ENCODE data around the gene NEK10. TPM values are rescaled to one million over a fixed set of nuclear protein-coding genes. Genes with fewer than 3 reads are reported as not detected.

Gene NEK10
- polyA plus RNA-seq, 2 of the 4 experiments (the other 2 are of a cell fraction) = 1.7 to 2.9 TPM

DNA sequence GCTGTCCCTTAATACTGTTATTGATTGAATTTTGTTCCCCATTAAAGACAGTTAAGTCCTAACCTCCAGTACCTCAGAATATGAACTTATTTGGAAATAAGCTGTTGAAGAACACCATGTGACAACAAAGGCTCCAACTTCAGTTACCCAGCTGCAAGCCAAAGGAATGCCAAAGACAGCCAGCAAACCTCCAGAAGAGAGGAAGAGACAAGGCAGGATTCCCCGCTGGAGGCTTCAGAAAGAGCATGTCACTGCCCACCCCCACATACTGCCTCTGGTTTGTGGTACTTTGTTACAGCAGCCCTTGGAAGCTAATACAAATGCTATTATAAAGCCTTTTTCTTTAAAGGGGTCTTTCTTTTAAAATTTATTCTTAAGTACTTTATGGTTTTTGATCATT lies 18.4 kb upstream of the NEK10 start:
- ChIA-PET POLR2A (no interaction called here), CTCF (no interaction called here)
- H3K4me3 ChIP-seq = no peak overlapping the region
- FAIRE-seq (no peak), ATAC-seq (no peak), DNase-seq (ENCODE audit: low read depth in 1 of 2, low spot score in 1 of 2) (no peak)
- no peak overlapping the region for H3K4me2 ChIP-seq
- H3K27ac ChIP-seq = no peak overlapping the region
- H3K4me1 ChIP-seq = peaks cover 12% of the 10 kb centered on the region
- no peak for TF ChIP-seq EHMT2 (IDR thresholded peaks at IDR 0.05; ENCODE audit: low read depth)
- no peak for TF ChIP-seq NFE2L2 (conservative IDR thresholded peaks at IDR 0.05; ENCODE audit: low read length)
- no peak for TF ChIP-seq FOXS1 (CRISPR knock-in tag; IDR thresholded peaks at IDR 0.05)
- TF ChIP-seq, protein P1, sequence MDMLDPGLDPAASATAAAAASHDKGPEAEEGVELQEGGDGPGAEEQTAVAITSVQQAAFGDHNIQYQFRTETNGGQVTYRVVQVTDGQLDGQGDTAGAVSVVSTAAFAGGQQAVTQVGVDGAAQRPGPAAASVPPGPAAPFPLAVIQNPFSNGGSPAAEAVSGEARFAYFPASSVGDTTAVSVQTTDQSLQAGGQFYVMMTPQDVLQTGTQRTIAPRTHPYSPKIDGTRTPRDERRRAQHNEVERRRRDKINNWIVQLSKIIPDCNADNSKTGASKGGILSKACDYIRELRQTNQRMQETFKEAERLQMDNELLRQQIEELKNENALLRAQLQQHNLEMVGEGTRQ (IDR thresholded peaks at IDR 0.05) = no peak
- TF ChIP-seq, protein P2, sequence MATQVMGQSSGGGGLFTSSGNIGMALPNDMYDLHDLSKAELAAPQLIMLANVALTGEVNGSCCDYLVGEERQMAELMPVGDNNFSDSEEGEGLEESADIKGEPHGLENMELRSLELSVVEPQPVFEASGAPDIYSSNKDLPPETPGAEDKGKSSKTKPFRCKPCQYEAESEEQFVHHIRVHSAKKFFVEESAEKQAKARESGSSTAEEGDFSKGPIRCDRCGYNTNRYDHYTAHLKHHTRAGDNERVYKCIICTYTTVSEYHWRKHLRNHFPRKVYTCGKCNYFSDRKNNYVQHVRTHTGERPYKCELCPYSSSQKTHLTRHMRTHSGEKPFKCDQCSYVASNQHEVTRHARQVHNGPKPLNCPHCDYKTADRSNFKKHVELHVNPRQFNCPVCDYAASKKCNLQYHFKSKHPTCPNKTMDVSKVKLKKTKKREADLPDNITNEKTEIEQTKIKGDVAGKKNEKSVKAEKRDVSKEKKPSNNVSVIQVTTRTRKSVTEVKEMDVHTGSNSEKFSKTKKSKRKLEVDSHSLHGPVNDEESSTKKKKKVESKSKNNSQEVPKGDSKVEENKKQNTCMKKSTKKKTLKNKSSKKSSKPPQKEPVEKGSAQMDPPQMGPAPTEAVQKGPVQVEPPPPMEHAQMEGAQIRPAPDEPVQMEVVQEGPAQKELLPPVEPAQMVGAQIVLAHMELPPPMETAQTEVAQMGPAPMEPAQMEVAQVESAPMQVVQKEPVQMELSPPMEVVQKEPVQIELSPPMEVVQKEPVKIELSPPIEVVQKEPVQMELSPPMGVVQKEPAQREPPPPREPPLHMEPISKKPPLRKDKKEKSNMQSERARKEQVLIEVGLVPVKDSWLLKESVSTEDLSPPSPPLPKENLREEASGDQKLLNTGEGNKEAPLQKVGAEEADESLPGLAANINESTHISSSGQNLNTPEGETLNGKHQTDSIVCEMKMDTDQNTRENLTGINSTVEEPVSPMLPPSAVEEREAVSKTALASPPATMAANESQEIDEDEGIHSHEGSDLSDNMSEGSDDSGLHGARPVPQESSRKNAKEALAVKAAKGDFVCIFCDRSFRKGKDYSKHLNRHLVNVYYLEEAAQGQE (IDR thresholded peaks at IDR 0.05) = no peak
- TF ChIP-seq CBX8 (IDR thresholded peaks at IDR 0.05) = no peak
- TF ChIP-seq FOSB (CRISPR knock-in tag; IDR thresholded peaks at IDR 0.05) = no peak
- TF ChIP-seq, protein P3, sequence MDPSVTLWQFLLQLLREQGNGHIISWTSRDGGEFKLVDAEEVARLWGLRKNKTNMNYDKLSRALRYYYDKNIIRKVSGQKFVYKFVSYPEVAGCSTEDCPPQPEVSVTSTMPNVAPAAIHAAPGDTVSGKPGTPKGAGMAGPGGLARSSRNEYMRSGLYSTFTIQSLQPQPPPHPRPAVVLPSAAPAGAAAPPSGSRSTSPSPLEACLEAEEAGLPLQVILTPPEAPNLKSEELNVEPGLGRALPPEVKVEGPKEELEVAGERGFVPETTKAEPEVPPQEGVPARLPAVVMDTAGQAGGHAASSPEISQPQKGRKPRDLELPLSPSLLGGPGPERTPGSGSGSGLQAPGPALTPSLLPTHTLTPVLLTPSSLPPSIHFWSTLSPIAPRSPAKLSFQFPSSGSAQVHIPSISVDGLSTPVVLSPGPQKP (IDR thresholded peaks at IDR 0.05; ENCODE audit: low read depth, low read length) = no peak
- no peak for TF ChIP-seq SREBF2 (IDR thresholded peaks at IDR 0.05)
- 88% methylated on average over 1 of the region's 1 CpG for WGBS (ENCODE audit: missing lambda C conversion rate)
- no peaks in the 10 kb centered on the region for H3K9me3 ChIP-seq

DNA sequence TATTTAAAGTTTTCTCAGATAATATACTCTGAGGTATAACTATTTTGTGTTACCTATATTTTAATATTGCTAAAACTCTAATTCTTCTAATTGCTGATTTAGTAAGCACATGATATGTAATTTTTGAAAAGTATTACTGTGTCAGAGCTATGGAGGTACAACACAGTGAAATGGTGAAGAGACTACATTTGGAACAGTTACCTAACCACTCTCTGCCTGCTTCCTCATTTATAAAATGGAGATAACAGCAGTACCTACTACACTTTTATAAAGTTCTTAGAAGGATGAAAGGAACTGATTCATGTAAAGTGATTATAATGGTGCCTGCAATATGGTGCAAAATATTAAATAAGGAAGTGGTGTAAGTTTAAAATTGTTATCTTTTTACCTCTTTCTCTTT lies 16.3 kb upstream of the NEK10 start:
- H3K4me1 ChIP-seq = no peaks in the 10 kb centered on the region
- TF ChIP-seq, protein P2 (IDR thresholded peaks at IDR 0.05) = no peak
- TF ChIP-seq ZNF302 (CRISPR knock-in tag; IDR thresholded peaks at IDR 0.05) = no peak
- TF ChIP-seq NFE2L2 (conservative IDR thresholded peaks at IDR 0.05; ENCODE audit: low read length) = no peak
- TF ChIP-seq, protein P4, sequence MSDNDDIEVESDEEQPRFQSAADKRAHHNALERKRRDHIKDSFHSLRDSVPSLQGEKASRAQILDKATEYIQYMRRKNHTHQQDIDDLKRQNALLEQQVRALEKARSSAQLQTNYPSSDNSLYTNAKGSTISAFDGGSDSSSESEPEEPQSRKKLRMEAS (IDR thresholded peaks at IDR 0.05) = no peak
- TF ChIP-seq POLR2AphosphoS2 (conservative IDR thresholded peaks at IDR 0.05; ENCODE audit: low read length) = no peak
- no peak for TF ChIP-seq ZFP36 (IDR thresholded peaks at IDR 0.05; ENCODE audit: borderline replicate concordance, partially characterized antibody)
- no peak for TF ChIP-seq KDM5A (IDR thresholded peaks at IDR 0.05)
- TF ChIP-seq KDM1A (IDR thresholded peaks at IDR 0.05; ENCODE audit: low read depth) = no peak
- TF ChIP-seq POLR2A (IDR thresholded peaks at IDR 0.05; ENCODE audit: low read length) = no peak
- FAIRE-seq = no peak
- no peak overlapping the region for H3K4me3 ChIP-seq
- ChIA-PET POLR2A (no interaction called here), CTCF (no interaction called here)
- no peak for DNase-seq (ENCODE audit: low read depth in 1 of 2, low spot score in 1 of 2)
- no peak overlapping the region for H3K4me2 ChIP-seq
- ATAC-seq = no peak
- H3K9me3 ChIP-seq = no peaks in the 10 kb centered on the region
- H3K27ac ChIP-seq = no peak overlapping the region

Data from A549 (cell line).